IPS-NIHi11 (cell line): ENCODE data around the gene OSCP1.
A peak's percentile ranks its signal among the peaks of the same experiment; 100 is the strongest.

Experiments
- DNase-seq: peaks from one replicate; pipeline ENCODE4 v3.0.0; 2012; ENCODE audit warnings: mixed read lengths, low spot score

Gene OSCP1

GRCh38 chr1:36446746-36447145 lies 3.5 kb downstream of the OSCP1 start:
- no peak for DNase-seq

- DNase-seq, result peak; percentile 55
Observed at GRCh38 chr1:36446271-36446670, 4.0 kb downstream of the OSCP1 start.

GRCh38 chr1:36443297-36443696 lies 7.0 kb downstream of the OSCP1 start:
- no peak for DNase-seq

- no peak for DNase-seq
Observed at GRCh38 chr1:36442337-36442736, 7.9 kb downstream of the OSCP1 start.

- no peak for DNase-seq
Observed at GRCh38 chr1:36440646-36441045, 9.6 kb downstream of the OSCP1 start.

GRCh38 chr1:36440044-36440443 lies 10.2 kb downstream of the OSCP1 start:
- no peak for DNase-seq

- DNase-seq, result no peak
Observed at GRCh38 chr1:36438715-36439114, 11.5 kb downstream of the OSCP1 start.

- no peak for DNase-seq
Observed at GRCh38 chr1:36436821-36437220, 13.4 kb downstream of the OSCP1 start.

- no peak for DNase-seq
Observed at GRCh38 chr1:36433102-36433501, 17.1 kb downstream of the OSCP1 start.

- DNase-seq, result no peak
Observed at GRCh38 chr1:36432616-36433015, 17.6 kb downstream of the OSCP1 start.

GRCh38 chr1:36425791-36426190 lies 24.5 kb downstream of the OSCP1 start:
- DNase-seq, result no peak

- DNase-seq, result no peak
Observed at GRCh38 chr1:36421649-36422048, 28.6 kb downstream of the OSCP1 start.

- DNase-seq, result peak; percentile 86
Observed at GRCh38 chr1:36420836-36421317, 29.4 kb downstream of the OSCP1 start.

GRCh38 chr1:36420409-36420808 lies 29.8 kb downstream of the OSCP1 start:
- DNase-seq, result no peak

- no peak for DNase-seq
Observed at GRCh38 chr1:36419569-36419968, 30.7 kb downstream of the OSCP1 start.

GRCh38 chr1:36419140-36419539 lies 31.1 kb downstream of the OSCP1 start:
- DNase-seq, result no peak

- DNase-seq, result no peak
Observed at GRCh38 chr1:36417931-36418330, 32.3 kb downstream of the OSCP1 start.

GRCh38 chr1:36415661-36416326 lies 34.5 kb downstream of the OSCP1 start:
- no peak for DNase-seq

- no peak for DNase-seq
Observed at GRCh38 chr1:36414384-36414783, 35.9 kb downstream of the OSCP1 start.

- DNase-seq, result peak; percentile 24
Observed at GRCh38 chr1:36411674-36412648, 38.3 kb downstream of the OSCP1 start.

GRCh38 chr1:36408479-36408878 lies 41.8 kb downstream of the OSCP1 start:
- no peak for DNase-seq

GRCh38 chr1:36406440-36406839 lies 43.8 kb downstream of the OSCP1 start:
- DNase-seq, result no peak

- DNase-seq, result no peak
Observed at GRCh38 chr1:36402504-36402890, 47.8 kb downstream of the OSCP1 start.
